Activated gamma-delta T cell treated with anti-CD3 and anti-CD28 coated beads, Interleukin-2, amount 50 U/mL, for 16 hours (primary cell): ENCODE measurements around the gene OR52B4.
"Not testable (repeated sequence)": the region's sequence is repeated elsewhere in the genome, so short reads cannot be mapped to it uniquely, and the experiment has no call there.

Experiments
- DNase-seq: peaks from one replicate; pipeline ENCODE4 v3.0.0-alpha.2; 2020; ENCODE audit warnings: low read depth

OR52B4 gene

DNA sequence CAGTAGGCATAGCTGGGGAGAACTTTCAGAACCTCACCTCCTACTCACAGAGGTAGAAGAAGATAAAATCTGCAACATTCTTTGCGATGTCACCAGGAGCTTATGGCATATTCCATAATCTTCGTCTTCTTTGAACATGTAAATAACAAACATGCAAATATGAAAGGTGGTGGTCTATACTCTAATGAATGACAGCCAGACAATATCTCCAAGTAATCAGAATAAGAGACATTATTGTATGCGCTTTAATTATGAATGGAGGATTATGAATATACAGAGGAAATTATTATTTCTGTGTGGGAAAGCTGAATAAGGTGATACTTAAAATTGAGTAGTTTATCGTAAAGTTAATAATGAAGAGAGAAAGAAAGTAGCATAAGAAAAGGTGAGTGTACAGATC is at the start of gene OR52B4:
Gene OR52B4 (minus strand): TSS at position 101 of the 400 bp plus-strand sequence. CDS start 91 bp downstream, at position 10.
- no peak for DNase-seq

DNA sequence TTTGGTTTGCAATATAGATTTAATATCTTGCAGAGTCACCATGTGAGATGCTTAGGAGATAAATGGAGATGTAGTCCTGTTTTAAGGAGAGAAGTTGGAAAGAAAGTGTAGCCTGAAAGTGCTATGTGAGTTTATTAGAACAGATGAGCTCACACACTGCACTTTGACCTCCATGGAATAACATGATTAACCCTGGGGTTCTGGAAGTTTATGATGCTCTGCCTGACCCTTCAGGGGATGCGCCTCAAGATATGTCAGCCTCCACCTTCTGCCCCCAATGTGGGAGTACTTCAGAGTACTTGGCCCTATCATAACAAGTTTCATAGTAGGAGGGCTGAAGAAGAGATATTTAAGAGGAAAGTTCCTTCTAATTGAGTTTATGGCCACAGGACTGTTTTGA is 48.6 kb upstream of the OR52B4 start:
- DNase-seq, result no peak

- no peak for DNase-seq
Measured at GRCh38 chr11:4416306-4416705, 48.1 kb upstream of the OR52B4 start.

- DNase-seq, result not testable (repeated sequence)
Measured at GRCh38 chr11:4406206-4406605, 38.0 kb upstream of the OR52B4 start.

DNA sequence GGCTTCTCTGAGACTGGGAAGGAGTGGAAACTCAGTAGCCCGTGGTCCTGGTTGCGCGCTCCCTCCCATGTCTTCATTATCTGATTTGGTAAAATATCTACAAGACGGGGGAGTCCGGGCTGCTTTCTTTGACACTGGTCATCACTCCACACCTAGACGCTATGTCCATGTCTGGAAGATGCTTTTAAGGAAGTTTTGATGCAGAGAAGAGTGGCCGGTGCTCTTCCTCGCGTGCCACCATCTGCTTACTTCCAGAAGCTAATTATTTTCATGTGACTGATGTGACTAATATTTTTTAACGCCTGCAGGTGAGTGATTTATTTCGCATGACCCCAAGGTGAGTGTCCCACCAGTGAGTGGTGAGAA is 25.7 kb upstream of the OR52B4 start:
- DNase-seq, result no peak

DNA sequence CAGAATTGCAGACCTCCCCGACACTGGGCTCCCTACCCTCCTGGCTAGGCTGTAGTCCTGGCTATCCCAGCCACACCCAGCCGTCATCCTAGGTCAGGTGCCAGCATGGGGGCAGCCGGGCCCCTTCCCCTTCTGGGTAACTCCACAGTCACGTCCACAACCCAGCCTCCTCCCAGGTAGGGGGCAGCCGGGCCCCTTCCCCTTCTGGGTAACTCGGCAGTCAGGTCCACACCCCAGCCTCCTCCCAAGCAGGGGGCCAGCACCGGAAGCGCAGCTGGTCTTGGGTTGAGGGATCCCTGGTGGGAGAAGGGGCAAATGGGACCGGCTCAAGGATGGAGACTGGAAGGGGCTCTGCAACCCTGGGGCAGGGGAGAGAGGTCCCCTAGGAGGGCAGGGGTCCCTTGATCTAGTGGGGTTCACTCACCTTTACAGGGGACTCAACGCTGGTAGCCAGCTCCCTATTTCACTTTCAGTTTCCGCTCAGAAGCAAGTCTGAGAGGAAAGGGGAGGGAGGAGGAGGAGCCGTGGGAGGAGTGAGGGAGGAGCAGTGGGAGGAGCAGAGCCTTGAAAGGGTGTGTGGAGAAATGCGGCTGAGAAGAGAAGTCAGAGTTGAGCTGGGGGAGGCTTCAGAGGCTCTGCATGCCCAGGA is 25.1 kb upstream of the OR52B4 start, which contains the start of gene TRIM21:
Gene TRIM21 (minus strand): TSS at position 494 of the 649 bp plus-strand sequence. CDS start 3,293 bp downstream, outside the sequence.
- peak; percentile 83 for DNase-seq

- no peak for DNase-seq
Measured at GRCh38 chr11:4388221-4388620, 20.0 kb upstream of the OR52B4 start.

- no peak for DNase-seq
Measured at GRCh38 chr11:4385978-4386740, 18.0 kb upstream of the OR52B4 start.

- no peak for DNase-seq
Measured at GRCh38 chr11:4381901-4382300, 13.7 kb upstream of the OR52B4 start.

- no peak for DNase-seq
Measured at GRCh38 chr11:4375431-4376140, 7.4 kb upstream of the OR52B4 start.

DNA sequence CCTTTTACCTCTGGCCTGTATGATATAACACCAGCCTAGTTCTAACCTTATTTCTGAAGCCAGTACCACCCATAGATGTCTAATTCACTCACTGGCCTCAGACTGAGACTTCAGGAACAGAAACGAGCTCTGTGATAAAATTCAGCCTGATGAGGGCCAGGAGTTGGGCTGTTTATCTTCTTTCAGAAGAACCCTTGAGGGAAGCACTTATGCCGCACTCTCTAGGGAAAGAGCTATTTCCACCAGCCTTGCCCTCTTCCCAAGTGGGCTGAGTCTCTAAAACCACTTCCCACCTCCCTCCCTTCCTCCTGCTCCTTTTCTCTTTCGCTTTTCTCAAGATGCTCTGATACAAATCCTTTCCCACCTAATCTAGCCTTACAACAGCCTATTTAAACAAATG is 2.0 kb upstream of the OR52B4 start:
- no peak for DNase-seq

DNA sequence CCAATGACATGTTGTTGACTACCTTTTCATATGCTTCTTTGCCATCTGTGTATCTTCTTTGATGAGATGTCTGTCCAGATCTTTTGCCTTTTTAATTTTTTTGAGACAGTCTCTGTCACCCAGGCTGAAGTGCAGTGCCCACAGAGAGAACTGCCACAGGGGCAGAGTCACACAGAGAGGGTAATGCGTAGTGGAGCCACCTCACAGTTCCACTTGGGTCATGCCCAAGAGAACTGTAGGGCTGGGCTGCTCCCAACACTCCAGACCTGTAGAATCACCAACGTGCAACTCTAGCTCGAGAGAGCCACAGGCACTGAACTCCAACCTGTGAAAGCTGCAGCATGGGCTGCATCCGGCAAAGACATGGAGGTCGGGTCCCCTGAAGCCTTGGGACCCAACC is 20.0 kb downstream of the OR52B4 start:
- DNase-seq, result not testable (repeated sequence)

- not testable (repeated sequence) for DNase-seq
Measured at GRCh38 chr11:4345366-4345765, 22.8 kb downstream of the OR52B4 start.

- DNase-seq, result not testable (repeated sequence)
Measured at GRCh38 chr11:4334356-4334755, 33.8 kb downstream of the OR52B4 start.
